HCT116 (cell line): ENCODE data around the gene CAAP1. TPM values are rescaled to one million over a fixed set of nuclear protein-coding genes. Genes with fewer than 3 reads are reported as not detected.

Source experiments
- ATAC-seq: fragments of 200-7000 bp; cut with Tn5 transposase; 2 replicates; pipeline ENCODE4 v1.9.1; 2020; ENCODE audit warnings: mild to moderate bottlenecking, moderate library complexity
- BruUV-seq: library from RNA; stranded (reverse); fragments of 400-500 nt; replicated peaks from 2 replicates; lab custom pipeline; 2021; lab: Mats Ljungman, UMichigan
- CTCF ChIA-PET: fragments of 300-600 bp; sonication (Branson Sonifier 250); formaldehyde crosslinking; loops from one replicate; lab custom pipeline; 2021; ENCODE audit warnings: antibody characterized with exemption; lab: Charles Lee
- POLR2A ChIA-PET: fragments of 300-600, 350-600 bp; sonication (Branson Sonifier 250); formaldehyde crosslinking; loops from one replicate; lab custom pipeline; 2021; ENCODE audit warnings: antibody characterized with exemption; lab: Charles Lee
- RAD21 ChIA-PET, 2 experiments: fragments of 300-600 bp; sonication (Branson Sonifier 250); formaldehyde crosslinking; loops; one replicate each; lab custom pipeline; 2023; ENCODE audit warnings: low total read pairs in 2 of 2; ENCODE audit not compliant: uncharacterized antibody in 2 of 2, unreplicated experiment in 2 of 2, low non-redundant PET in 1 of 2; lab: Charles Lee
- DNase-seq: peaks from one replicate; pipeline ENCODE4 v3.0.0-alpha.2; 2010; ENCODE audit warnings: low read depth, low spot score
- H2AFZ ChIP-seq: fragments of 200-600 bp; shearing (Covaris generic), sonication (generic); 2 replicates; pipeline ENCODE4 v1.6.1; 2017; ENCODE audit warnings: low read depth, mixed run types, mixed read lengths, antibody characterized with exemption, low read length; ENCODE audit not compliant: poor library complexity, severe bottlenecking
- H3K27ac ChIP-seq: 2 replicates; pipeline ENCODE4 v1.5.1; 2012; ENCODE audit warnings: low read depth, low read length
- H3K27me3 ChIP-seq: fragments of 200-600 bp; sonication (generic); 2 replicates; pipeline ENCODE4 v1.6.1; 2016; ENCODE audit warnings: mixed run types, low read length, mixed read lengths; ENCODE audit not compliant: insufficient read depth
- H3K36me3 ChIP-seq, 2 experiments: fragments of 200-500 bp in 1 of 2; fragments of 200-600 bp in 1 of 2; sonication (Bioruptor generic) in 1 of 2; sonication (generic) in 1 of 2; 2 replicates each; pipeline versions ENCODE4 v1.5.1 to v1.6.1; 2014 to 2016; ENCODE audit warnings: low read length in 2 of 2, inconsistent platforms in 1 of 2, mixed read lengths in 1 of 2, mixed run types in 1 of 2; ENCODE audit not compliant: insufficient read depth in 2 of 2, control insufficient read depth in 1 of 2
- H3K4me1 ChIP-seq, 2 experiments: fragments of 200-600 bp in 1 of 2; sonication (generic) in 1 of 2; 2 replicates each; pipeline versions ENCODE4 v1.5.1 to v1.6.1; 2012 to 2017; ENCODE audit warnings: low read length in 2 of 2, inconsistent platforms in 1 of 2, mild to moderate bottlenecking in 1 of 2, mixed read lengths in 1 of 2, mixed run types in 1 of 2, moderate library complexity in 1 of 2; ENCODE audit not compliant: insufficient read depth in 2 of 2, control insufficient read depth in 1 of 2
- H3K4me2 ChIP-seq: fragments of 200-600 bp; sonication (generic); 2 replicates; pipeline ENCODE4 v1.6.1; 2017; ENCODE audit warnings: mixed run types, low read length, mixed read lengths
- H3K4me3 ChIP-seq, 2 experiments: fragments of 200-600 bp in 1 of 2; sonication (generic) in 1 of 2; replicated peaks in 1 of 2; 2 replicates each; pipeline ENCODE4 v1.5.1; 2011 to 2016; ENCODE audit warnings: low read length in 2 of 2, control low read depth in 1 of 2, low read depth in 1 of 2, mild to moderate bottlenecking in 1 of 2, mixed read lengths in 1 of 2, mixed run types in 1 of 2
- H3K79me2 ChIP-seq: fragments of 200-600 bp; sonication (generic); 2 replicates; pipeline ENCODE4 v1.6.1; 2017; ENCODE audit warnings: mild to moderate bottlenecking, mixed run types, low read length, moderate library complexity, mixed read lengths; ENCODE audit not compliant: insufficient read depth
- H3K9ac ChIP-seq: fragments of 200-600 bp; sonication (generic); 2 replicates; pipeline ENCODE4 v1.6.1; 2016; ENCODE audit warnings: low read length, mixed read lengths
- H3K9me2 ChIP-seq: fragments of 200-600 bp; sonication (generic), shearing (Covaris generic); 2 replicates; pipeline ENCODE4 v1.6.1; 2017; ENCODE audit warnings: mixed run types, mild to moderate bottlenecking, moderate library complexity; ENCODE audit not compliant: insufficient read depth
- H3K9me3 ChIP-seq, 2 experiments: fragments of 200-500 bp in 1 of 2; fragments of 200-600 bp in 1 of 2; sonication (Bioruptor generic) in 1 of 2; sonication (generic) in 1 of 2; 2 replicates each; pipeline ENCODE4 v1.6.1; 2014 to 2017; ENCODE audit warnings: low read length in 2 of 2, mixed read lengths in 2 of 2, inconsistent platforms in 1 of 2, low read depth in 1 of 2, mild to moderate bottlenecking in 1 of 2, mixed run types in 1 of 2, moderate library complexity in 1 of 2; ENCODE audit not compliant: control insufficient read depth in 1 of 2, insufficient read depth in 1 of 2
- H4K20me1 ChIP-seq: fragments of 200-600 bp; sonication (generic), shearing (Covaris generic); 2 replicates; pipeline ENCODE4 v1.6.1; 2017; ENCODE audit warnings: mixed run types, mild to moderate bottlenecking, moderate library complexity; ENCODE audit not compliant: insufficient read depth
- CBX3 ChIP-seq: IDR thresholded peaks from 2 replicates; pipeline ENCODE4 v1.6.1; 2012; ENCODE audit warnings: low read depth
- CEBPB ChIP-seq: IDR thresholded peaks from 2 replicates; pipeline ENCODE4 v1.6.1; 2012; ENCODE audit warnings: low read depth
- EGR1 ChIP-seq: IDR thresholded peaks from 2 replicates; pipeline ENCODE4 v1.6.1; 2012; ENCODE audit warnings: low read depth
- ELF1 ChIP-seq: IDR thresholded peaks from 2 replicates; pipeline ENCODE4 v1.6.1; 2012; ENCODE audit warnings: low read depth, borderline replicate concordance
- JUND ChIP-seq: IDR thresholded peaks from 2 replicates; pipeline ENCODE4 v1.6.1; 2012
- POLR2A ChIP-seq: IDR thresholded peaks from 2 replicates; pipeline ENCODE4 v1.7.0; 2011; ENCODE audit warnings: borderline replicate concordance; ENCODE audit not compliant: insufficient read depth, insufficient read length; ENCODE audit errors: extremely low read depth
- RAD21 ChIP-seq: IDR thresholded peaks from 2 replicates; pipeline ENCODE4 v1.6.1; 2012; ENCODE audit warnings: low read depth, mild to moderate bottlenecking
- SIN3A ChIP-seq: IDR thresholded peaks from 2 replicates; pipeline ENCODE4 v1.6.1; 2012; ENCODE audit warnings: low read depth
- SP1 ChIP-seq: IDR thresholded peaks from 2 replicates; pipeline ENCODE4 v1.6.1; 2012; ENCODE audit warnings: low read depth
- SRF ChIP-seq: IDR thresholded peaks from 2 replicates; pipeline ENCODE4 v1.6.1; 2012; ENCODE audit warnings: low read depth
- YY1 ChIP-seq: IDR thresholded peaks from 2 replicates; pipeline ENCODE4 v1.6.1; 2011; ENCODE audit warnings: low read length, low read depth, moderate library complexity, mild to moderate bottlenecking; ENCODE audit not compliant: insufficient replicate concordance; ENCODE audit errors: extremely low read depth
- ZFX ChIP-seq: fragments of 450-650 bp; IDR thresholded peaks from 2 replicates; pipeline ENCODE4 v1.6.1; 2017
- ZNF274 ChIP-seq: fragments of 200-500 bp; sonication (Bioruptor generic); IDR thresholded peaks from 2 replicates; pipeline ENCODE4 v1.6.1; 2014; ENCODE audit warnings: mild to moderate bottlenecking, low read depth, low read length, inconsistent platforms
- intact Hi-C: fragments of 100-400 bp; cut with micrococcal nuclease; formaldehyde crosslinking; loops from 2 replicates; pipeline ENCODE4 v1.10.0; 2022
- total RNA-seq: library from RNA; stranded (reverse); gene quantifications from one replicate; pipeline ENCODE4 v1.2.1, GENCODE V29; 2021; ENCODE audit not compliant: unreplicated experiment
- TF ChIP-seq, protein P1 (sequence below): IDR thresholded peaks from 2 replicates; pipeline ENCODE4 v1.6.1; 2012
- TF ChIP-seq, protein P2 (sequence below): IDR thresholded peaks from 2 replicates; pipeline ENCODE4 v1.6.1; 2011; ENCODE audit warnings: mild to moderate bottlenecking, low read length, moderate library complexity; ENCODE audit not compliant: insufficient replicate concordance; ENCODE audit errors: extremely low read depth
- TF ChIP-seq, protein P3 (sequence below): IDR thresholded peaks from 2 replicates; pipeline ENCODE4 v1.6.1; 2012
- TF ChIP-seq, protein P4 (sequence below): IDR thresholded peaks from 2 replicates; pipeline ENCODE4 v1.6.1; 2012; ENCODE audit warnings: low read depth
- TF ChIP-seq, protein P5 (sequence below), 3 experiments: fragments of 200-600 bp in 1 of 3; sonication (generic) in 1 of 3; IDR thresholded peaks in 2 of 3; conservative IDR thresholded peaks in 1 of 3; 2 replicates each; pipeline ENCODE4 v1.5.1; 2012 to 2017; ENCODE audit warnings: low read depth in 2 of 3, low read length in 2 of 3, antibody characterized with exemption in 1 of 3, borderline replicate concordance in 1 of 3, control low read depth in 1 of 3, mild to moderate bottlenecking in 1 of 3, mixed read lengths in 1 of 3, mixed run types in 1 of 3, moderate library complexity in 1 of 3; ENCODE audit not compliant: insufficient read depth in 1 of 3

Gene CAAP1
- total RNA-seq, 1 experiment from 2014 or later, result 19.1 TPM

DNA sequence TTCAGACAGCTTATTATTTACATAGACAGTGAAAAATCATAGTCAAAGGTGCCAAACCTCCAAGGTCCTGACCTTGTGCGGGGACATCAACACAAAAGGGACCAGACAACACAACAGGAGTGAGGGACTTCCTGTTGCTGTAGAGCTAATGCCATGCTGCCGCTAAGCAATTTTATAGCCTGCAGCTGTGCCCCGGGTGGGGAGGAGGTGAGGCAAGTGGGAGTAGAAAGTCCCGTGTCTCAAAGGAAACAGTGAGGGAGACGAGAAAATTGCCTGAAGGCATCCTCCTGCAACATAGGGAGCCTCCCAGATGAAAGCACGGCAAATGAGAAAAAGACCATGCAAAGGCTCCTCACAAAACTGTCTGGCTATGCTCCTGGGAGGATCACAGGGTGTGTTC, 58.8 kb downstream of the CAAP1 start:
- RAD21 ChIA-PET, result no interaction called here
- Histone ChIP-seq H3K9me2 (no peaks in the 10 kb centered on the region), H2AFZ (no peak overlapping the region), H3K27ac (no peak overlapping the region), H3K4me3 (no peak overlapping the region), H3K79me2 (no peaks in the 10 kb centered on the region), H3K9ac (no peak overlapping the region), H3K9me3 (no peaks in the 10 kb centered on the region), H3K4me2 (no peak overlapping the region), H3K36me3 (no peaks in the 10 kb centered on the region), H3K27me3 (no peaks in the 10 kb centered on the region), H3K4me1 (no peaks in the 10 kb centered on the region), H4K20me1 (no peaks in the 10 kb centered on the region)
- no peak for ATAC-seq
- intact Hi-C loops, result no loop called here
- no TSS peak for BruUV-seq
- CTCF ChIA-PET, result no interaction called here
- TF ChIP-seq, protein P1, sequence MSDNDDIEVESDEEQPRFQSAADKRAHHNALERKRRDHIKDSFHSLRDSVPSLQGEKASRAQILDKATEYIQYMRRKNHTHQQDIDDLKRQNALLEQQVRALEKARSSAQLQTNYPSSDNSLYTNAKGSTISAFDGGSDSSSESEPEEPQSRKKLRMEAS, result no peak
- TF ChIP-seq, protein P2, sequence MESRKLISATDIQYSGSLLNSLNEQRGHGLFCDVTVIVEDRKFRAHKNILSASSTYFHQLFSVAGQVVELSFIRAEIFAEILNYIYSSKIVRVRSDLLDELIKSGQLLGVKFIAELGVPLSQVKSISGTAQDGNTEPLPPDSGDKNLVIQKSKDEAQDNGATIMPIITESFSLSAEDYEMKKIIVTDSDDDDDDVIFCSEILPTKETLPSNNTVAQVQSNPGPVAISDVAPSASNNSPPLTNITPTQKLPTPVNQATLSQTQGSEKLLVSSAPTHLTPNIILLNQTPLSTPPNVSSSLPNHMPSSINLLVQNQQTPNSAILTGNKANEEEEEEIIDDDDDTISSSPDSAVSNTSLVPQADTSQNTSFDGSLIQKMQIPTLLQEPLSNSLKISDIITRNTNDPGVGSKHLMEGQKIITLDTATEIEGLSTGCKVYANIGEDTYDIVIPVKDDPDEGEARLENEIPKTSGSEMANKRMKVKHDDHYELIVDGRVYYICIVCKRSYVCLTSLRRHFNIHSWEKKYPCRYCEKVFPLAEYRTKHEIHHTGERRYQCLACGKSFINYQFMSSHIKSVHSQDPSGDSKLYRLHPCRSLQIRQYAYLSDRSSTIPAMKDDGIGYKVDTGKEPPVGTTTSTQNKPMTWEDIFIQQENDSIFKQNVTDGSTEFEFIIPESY, result no peak
- TF ChIP-seq SP1 (no peak), ZFX (no peak), YY1 (no peak), EGR1 (no peak), RAD21 (no peak), SRF (no peak), CBX3 (no peak), POLR2A (no peak), ZNF274 (no peak), CEBPB (no peak), SIN3A (no peak), JUND (no peak), ELF1 (no peak)
- TF ChIP-seq, protein P3, sequence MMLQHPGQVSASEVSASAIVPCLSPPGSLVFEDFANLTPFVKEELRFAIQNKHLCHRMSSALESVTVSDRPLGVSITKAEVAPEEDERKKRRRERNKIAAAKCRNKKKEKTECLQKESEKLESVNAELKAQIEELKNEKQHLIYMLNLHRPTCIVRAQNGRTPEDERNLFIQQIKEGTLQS, result no peak
- TF ChIP-seq, protein P4, sequence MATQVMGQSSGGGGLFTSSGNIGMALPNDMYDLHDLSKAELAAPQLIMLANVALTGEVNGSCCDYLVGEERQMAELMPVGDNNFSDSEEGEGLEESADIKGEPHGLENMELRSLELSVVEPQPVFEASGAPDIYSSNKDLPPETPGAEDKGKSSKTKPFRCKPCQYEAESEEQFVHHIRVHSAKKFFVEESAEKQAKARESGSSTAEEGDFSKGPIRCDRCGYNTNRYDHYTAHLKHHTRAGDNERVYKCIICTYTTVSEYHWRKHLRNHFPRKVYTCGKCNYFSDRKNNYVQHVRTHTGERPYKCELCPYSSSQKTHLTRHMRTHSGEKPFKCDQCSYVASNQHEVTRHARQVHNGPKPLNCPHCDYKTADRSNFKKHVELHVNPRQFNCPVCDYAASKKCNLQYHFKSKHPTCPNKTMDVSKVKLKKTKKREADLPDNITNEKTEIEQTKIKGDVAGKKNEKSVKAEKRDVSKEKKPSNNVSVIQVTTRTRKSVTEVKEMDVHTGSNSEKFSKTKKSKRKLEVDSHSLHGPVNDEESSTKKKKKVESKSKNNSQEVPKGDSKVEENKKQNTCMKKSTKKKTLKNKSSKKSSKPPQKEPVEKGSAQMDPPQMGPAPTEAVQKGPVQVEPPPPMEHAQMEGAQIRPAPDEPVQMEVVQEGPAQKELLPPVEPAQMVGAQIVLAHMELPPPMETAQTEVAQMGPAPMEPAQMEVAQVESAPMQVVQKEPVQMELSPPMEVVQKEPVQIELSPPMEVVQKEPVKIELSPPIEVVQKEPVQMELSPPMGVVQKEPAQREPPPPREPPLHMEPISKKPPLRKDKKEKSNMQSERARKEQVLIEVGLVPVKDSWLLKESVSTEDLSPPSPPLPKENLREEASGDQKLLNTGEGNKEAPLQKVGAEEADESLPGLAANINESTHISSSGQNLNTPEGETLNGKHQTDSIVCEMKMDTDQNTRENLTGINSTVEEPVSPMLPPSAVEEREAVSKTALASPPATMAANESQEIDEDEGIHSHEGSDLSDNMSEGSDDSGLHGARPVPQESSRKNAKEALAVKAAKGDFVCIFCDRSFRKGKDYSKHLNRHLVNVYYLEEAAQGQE, result no peak
- TF ChIP-seq, protein P5, sequence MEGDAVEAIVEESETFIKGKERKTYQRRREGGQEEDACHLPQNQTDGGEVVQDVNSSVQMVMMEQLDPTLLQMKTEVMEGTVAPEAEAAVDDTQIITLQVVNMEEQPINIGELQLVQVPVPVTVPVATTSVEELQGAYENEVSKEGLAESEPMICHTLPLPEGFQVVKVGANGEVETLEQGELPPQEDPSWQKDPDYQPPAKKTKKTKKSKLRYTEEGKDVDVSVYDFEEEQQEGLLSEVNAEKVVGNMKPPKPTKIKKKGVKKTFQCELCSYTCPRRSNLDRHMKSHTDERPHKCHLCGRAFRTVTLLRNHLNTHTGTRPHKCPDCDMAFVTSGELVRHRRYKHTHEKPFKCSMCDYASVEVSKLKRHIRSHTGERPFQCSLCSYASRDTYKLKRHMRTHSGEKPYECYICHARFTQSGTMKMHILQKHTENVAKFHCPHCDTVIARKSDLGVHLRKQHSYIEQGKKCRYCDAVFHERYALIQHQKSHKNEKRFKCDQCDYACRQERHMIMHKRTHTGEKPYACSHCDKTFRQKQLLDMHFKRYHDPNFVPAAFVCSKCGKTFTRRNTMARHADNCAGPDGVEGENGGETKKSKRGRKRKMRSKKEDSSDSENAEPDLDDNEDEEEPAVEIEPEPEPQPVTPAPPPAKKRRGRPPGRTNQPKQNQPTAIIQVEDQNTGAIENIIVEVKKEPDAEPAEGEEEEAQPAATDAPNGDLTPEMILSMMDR (IDR thresholded peaks at IDR 0.05 in 2 of 3, conservative IDR thresholded peaks at IDR 0.05 in 1 of 3; ENCODE audit: borderline replicate concordance in 1 of 3, insufficient read depth in 1 of 3, low read depth in 2 of 3, low read length in 2 of 3), result no peak
- POLR2A ChIA-PET, result no interaction called here
- no peak for DNase-seq
